ENCODE measurements around the gene THAP4.
"Not testable (repeated sequence)": the region's sequence is repeated elsewhere in the genome, so short reads cannot be mapped to it uniquely, and the experiment has no call there.

The THAP4 gene

DNA sequence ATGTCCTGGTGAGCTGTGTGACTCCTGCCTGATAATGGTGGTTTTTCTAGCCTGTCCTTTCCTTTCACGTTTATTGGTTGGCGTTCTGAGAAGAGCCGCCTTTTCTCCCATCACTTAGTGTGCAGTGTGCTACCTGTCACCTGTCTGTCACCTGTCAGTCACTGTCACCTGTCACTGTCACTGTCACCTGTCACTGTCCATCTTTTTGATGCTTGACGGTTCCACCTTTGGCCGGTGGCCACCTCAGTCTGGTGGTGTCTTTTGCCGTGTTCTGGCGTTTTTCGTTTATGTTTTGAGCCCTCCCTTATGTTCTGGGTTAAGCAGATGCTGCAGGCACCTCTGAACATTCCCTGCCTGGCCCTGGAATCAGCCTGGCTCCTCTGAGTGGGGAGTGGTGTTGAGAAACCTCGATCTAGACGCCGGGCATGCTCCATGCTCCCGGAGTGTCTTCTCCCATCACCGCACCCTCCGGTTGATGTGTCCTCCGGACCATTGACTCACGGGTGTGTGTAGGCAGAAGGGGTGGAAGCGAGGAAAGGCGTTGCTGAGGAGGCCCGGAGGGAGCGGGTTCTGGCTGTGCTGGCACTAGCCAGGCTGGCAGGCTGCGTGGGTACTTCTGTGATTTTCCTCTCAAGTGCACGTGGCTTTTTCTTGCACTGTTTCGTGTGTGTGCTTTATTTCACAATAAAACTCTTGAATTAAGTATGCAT lies 28.9 kb upstream of the THAP4 start:
- no peak for DNase-seq

DNA sequence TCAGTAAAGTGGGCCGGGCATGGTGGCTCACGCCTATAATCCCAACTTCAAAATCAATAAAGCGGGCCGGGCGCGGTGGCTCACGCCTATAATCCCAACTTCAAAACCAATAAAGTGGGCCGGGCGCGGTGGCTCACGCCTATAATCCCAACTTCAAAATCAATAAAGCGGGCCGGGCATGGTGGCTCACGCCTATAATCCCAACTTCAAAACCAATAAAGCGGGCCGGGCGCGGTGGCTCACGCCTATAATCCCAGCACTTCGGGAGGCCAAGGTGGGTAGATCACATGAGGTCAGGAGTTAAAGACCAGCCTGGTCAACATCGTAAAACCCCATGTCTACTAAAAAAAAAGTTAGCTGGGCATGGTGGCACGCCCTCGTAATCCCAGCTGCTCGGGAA lies 25.8 kb upstream of the THAP4 start:
- not testable (repeated sequence) for DNase-seq

DNA sequence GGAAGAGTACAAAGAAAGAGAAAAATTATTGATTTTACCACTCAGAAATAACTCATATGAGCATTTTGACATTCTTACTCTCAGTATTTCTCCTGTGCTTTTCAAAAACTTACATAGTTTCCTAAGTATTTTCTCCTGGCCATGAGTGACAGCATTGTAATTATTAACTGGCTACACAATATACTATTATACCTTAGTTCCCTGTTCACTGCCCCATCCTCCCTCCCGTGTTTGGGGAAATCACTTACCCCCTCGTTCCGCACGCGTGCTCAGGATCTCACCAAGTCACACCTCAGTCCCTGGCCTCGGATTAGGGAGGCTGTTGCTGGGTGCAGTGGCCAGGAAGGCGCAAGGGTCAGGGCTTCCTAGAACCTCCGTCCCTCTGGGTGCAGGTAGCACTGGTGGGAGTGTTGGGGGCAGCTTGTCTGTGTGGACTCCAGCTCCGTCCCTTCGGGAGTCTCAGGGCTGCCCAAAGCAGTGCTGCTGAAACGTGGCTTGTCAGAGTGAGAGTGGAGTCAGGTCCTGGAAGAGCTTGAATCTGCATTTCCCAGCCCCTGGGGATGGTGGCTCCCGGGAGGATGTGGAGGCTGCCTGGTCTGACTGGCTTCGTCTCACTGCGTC lies 23.7 kb upstream of the THAP4 start:
- DNase-seq: no peak

DNA sequence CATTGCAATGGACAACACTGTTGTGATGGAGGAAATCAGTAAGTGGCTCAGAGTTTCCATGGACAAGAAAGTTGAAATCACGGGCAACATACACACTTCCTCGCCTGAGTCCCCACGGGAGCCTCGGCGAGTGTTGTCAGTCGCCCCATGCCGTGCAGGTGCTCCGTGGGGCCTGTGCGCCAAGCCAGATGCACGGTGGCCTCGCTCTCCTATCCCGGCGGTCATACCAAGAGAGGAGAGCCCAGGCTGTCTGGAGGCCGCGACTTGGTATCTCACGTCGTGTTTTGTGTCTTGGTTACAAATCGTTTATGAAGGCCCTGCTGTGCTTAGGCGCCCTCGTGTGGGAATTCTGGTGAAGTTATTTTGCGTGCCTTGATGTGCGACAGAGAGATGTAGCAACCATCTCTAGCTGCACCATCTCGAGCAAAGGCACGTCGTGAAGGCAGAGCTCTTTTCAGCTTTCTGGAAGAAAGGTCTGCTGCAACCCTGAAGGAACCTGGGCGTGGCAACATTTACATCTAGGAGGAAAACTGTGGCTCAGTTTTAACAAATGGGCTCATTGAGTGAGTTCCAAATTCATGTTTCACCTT lies 22.3 kb upstream of the THAP4 start:
- DNase-seq: peak; percentile 73

DNA sequence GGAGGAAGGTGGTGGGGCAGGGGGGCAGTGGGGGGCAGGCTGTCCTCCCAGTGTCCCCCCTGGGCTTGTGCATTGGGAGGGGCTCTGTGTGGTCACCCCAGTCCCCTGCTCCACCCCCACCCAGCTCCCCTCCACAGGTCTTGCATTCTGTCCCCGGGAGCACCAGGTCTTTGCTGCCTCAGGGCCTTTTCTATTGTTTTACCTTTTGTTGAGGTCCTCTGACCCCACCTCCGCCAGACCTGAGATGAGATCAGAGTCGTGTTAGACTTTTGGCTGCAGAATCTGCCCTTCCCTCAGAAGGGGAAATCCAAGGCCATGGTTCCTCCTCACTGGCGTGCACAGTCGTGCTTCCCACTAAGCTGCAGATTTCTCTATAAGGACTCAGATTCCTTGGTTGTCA lies 21.3 kb upstream of the THAP4 start:
- DNase-seq: no peak

DNA sequence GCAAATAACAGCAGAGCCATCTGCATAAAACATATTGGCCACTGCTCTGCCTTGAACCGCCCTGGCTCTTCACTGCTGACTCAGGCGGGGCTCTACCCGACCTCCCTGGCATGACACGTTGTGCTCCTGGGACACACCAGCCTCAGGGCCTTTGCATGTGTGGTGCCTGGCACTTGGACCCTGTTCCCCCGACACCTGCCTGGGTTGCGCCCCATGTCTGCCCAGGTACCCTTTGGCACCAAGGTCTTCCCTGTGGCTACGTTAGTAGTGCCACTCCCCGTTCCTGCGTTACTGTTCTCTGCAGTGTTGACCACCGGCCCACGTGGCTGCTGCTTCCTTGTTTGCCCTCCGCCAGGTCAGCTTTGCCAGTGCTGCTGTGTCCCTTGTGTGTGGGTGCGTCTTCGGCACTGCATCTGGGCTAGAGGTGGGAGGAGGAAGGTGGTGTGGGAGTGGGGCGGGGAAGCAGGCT lies 20.9 kb upstream of the THAP4 start:
- DNase-seq: no peak

DNA sequence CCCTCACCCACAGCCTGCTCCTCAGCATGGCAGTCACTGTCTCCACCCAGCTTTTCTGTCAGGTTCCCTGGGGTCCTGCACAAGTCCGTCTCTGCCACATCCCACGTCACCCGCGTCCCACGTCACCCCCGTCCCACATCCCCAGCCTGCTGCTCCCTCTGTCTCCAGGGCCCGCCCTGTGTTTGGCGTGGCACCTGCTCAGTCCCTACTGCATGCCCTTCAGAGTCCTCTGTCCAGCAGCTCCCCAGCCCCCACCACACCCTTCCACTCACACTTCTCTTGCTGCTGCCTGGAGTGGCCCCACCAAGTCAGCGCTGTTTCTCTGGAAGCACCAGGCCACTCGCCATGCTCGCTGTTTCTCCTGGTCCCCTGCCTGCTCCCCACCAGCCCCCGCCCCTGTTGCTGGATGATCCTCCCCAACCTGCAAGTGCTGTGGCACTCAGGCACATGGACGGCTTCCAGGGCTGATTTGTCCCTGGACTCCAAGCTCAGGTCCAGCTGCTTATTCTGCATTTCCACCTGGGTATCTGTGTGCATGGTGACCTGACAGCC lies 19.3 kb upstream of the THAP4 start:
- DNase-seq: no peak

DNA sequence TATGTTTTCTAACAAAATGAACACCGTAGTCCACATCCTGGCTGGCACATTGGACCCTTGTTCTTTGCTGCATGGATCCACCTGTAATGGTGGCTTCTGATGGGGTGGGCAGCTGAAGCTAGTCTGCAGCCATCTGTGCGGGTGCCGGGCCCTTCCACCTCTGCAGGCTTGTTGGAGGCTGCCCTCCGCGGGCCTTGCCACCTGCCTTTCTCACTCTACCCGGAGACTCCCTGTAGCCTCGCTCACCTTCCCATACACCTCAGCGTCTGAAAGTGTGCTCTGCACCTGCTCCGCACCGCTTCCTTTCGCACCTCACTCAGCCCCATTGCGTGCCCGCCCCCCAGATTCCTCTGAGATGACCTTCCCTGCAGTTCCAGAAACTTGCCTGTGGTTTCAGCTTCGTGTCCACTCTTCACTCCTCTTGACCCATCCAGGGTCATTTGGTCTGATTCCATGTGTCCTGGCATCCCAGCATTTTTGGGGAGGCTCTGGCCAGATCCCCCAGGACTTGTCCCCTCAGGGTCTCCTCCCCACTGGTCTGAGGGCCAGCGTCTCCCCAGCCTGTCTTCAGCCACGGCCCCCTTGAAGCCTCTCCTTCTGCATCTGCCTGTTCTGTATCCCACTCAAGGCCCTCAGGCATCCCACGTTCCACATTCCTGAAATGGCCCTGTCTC lies 18.7 kb upstream of the THAP4 start:
- no peak for DNase-seq

DNA sequence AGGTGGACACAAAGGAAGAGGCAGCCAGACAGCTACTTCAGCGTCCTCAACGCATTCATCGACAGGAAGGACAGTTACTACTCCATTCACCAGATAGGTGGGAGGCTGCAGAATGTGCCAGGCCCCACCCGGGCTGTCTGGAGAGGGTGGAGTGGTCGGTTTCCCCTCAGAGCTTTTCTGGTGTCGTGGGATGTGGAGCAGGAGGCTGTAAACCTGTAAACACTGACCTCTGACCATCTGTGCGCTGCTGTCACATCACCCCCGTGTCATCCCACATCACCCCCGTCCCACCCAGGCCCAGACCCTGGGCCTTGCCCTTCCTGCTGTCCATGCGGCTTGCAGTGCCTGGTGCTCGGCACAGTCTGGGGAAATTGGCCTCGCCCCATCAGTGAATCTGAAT lies 17.6 kb upstream of the THAP4 start:
- no peak for DNase-seq

DNA sequence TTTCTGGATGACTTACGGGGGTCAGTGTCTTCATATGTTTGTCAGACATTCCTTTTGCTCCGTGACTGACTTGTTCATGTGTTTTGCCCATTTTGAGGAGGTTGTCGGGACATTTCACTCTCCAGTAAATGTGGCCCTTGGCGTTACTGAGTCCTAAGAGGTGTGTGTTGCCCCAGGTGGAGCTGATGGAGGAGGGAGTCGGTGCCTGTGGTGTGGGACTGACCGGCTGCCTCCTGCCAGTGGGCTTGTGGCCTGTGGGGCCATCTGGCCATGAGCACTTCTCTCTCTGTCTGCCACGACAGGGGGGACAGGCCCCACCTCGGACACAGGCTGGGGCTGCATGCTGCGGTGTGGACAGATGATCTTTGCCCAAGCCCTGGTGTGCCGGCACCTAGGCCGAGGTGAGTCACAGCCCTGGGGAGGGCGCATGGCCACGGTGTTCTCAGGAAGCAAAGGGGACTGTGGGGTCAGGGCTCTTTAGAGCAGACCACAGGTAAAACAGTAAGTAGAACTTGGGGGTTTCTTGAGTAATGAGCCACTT lies 16.3 kb upstream of the THAP4 start:
- DNase-seq: no peak

DNA sequence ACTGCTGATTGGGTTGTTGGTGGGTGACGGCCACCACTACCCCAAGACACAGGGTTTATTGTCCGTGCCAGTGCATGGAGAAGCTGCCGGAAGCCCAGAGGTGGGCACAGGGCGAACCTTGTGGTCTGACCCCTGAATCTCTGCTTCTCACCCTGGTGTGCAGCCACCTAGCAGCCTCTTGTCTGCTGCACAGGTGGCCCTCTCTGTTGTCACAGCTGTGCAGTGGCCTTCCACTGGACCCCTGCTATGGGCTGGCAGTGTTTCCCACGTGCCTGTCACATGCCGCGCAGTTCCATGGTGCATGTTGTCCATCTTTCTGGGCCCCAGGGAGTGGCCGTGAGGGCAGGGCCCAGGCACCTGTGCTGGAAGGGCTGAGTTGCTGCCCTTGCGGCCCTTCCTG lies 15.8 kb upstream of the THAP4 start:
- DNase-seq: no peak

DNA sequence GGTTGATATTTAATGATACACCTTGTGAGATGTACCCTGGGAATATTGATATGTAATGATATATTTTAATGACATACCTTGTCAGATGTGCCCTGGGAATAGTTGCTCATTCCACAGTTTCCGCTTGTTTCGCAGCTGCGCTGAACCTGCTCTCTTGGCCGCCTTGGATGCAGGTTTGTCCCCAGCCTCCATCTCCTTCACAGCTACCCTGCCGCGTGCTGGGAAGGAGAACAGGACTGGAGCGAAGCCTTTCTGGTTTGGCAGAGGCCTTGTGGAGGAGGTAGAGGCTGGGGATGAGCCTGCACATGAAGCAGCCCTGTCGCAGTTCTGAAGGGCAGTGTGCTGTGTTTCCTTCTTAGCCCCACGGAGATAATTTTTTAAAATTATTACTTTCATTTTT lies 15.2 kb upstream of the THAP4 start:
- no peak for DNase-seq

DNA sequence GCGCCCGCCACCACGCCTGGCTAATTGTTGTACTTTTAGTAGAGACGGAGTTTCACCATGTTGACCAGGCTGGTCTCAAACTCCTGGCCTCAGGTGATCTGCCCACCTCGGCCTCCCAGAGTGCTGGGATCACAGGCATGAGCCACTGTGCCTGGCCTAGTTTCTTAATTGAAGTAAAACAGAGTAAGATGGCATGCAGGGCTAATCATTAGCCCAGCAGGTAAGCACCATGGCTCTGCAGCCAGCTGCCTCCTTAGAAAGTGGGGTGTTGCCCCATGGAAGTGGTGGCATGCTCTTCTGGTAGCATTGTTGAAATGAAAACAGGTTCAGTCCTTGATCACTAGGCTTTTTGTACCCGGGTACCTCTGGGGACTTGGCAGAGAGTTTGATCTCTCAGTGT lies 13.0 kb upstream of the THAP4 start:
- no peak for DNase-seq

DNA sequence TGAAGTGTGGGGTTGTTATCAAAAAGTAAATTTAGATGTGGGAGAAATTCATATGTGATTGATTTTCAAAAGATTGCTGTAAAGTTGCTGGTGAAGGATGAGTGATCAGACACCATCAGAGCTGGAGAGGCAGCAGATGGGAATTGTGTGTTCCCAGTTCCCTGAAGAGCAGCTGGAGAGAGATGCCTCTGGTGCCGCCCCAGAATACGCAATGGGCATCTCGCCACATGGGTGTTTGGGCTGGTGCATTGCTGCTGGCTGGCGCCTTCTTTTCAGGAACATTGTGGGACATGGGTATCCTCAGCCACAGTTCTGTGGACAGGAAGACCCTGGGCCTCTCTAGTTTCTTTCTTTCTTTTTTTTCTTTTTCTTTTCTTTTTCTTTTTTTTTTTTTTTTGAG lies 12.4 kb upstream of the THAP4 start:
- no peak for DNase-seq

DNA sequence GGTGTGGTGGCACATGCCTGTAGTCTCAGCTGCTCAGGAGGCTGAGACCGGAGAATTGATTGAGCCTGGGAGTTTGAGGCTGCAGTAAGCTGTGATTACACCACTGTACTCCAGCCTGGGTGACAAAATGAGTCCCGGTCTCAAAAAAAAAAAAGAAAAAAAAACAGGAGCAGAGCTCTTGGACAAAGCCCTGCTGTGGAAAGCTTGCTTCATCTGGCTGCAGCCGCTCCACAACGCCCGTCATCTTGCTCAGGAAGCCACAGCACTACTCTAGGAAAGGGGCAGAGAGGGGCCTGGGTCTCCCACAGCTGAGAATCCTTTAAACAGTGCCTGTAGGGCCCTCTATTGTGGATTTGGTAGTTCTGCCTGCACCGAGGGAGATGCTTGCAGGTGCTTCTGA lies 11.5 kb upstream of the THAP4 start:
- DNase-seq: no peak

DNA sequence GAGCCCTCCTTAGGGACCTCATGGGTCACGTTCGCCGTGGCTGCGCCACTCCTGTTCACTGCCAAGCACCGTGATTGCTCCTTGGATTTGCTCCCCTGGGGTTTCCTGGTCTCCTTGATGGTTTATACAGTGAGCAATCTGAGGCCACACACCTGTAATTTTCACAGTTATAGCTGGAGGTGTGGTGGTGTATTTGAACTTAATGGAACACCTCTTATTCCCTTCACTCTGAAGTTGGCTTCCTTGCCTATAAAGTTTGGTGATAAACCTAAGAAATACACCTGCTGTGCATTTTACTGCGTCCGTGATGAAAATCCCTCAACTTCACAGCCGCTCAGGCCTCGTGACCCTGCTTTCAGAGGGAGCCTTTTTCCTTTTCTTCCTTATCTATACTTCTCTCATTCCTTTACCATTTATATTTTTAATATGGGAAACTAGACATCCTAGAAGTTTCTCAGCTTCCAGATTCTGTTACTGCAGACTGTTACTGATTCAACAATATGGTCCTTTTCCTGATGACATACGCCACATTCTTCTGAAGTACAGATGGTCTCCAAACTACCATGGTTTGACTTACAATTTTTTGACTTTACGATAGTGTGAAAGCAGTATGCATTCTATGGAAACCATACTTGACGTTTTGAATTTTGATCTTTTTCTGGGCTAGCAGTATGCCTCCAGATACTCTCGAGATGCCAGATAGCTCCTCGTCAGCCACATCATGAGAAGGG lies 9.1 kb upstream of the THAP4 start:
- DNase-seq: no peak

DNA sequence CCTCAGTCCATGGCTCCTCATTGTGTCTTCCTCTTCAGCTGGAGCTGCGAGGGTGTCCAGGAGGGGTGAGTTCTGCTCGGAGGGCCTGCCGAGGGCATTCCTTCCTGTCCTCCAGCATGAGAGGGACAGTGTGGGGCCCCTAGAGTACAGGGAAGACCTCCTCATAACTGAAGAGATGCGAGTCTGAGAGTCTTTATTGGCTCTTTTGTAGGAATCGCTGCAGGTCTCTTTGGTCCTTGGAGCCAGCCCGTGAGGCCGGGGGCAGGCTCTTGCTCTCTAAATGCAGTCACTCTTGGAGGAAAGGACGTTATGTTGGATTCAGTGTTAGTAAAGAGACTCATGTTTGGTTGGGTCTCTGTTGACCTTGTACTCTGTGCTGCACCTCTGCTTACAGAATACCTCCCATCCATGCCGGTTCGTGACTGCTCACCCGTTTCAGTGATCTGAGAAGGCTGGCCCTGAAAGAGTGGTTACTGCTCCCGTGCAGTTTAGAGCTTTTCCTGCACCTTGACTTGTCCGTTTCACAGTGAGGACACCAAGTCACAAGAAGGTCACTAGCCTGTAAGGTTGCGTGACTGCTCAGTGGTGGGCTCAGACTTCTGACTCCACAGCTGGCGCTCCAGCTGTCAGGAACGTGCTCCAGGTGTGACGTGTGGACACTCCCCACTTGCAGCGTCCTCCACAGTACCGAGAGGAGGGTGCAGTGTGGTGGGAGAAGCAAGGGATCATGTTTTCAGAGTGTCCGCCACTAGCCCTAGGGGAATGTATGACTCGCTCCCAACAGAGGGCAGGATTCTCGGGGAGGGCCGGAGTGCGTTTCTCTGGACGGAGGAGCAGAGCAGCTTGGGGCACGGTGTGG lies 8.3 kb upstream of the THAP4 start:
- no peak for DNase-seq

DNA sequence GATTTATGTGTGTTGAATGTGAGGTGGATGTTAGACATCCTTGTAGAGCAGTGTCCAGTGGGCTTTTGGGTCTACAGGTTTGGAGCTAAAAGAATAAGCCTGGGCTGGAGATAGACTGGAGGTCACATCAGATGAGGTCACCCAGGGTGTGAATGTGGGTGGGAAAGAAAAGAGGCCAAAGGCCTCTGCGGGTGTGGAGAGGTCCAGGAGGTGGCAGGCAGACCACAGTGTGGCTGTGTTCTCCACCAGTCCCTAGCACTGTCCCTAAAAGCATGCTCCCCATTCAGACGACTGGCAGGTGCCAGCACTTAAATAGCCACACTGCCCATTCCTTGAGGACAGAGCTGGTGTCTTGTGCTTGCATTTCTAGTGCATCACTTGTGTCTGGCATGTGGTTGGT lies 4.7 kb upstream of the THAP4 start:
- DNase-seq: no peak

DNA sequence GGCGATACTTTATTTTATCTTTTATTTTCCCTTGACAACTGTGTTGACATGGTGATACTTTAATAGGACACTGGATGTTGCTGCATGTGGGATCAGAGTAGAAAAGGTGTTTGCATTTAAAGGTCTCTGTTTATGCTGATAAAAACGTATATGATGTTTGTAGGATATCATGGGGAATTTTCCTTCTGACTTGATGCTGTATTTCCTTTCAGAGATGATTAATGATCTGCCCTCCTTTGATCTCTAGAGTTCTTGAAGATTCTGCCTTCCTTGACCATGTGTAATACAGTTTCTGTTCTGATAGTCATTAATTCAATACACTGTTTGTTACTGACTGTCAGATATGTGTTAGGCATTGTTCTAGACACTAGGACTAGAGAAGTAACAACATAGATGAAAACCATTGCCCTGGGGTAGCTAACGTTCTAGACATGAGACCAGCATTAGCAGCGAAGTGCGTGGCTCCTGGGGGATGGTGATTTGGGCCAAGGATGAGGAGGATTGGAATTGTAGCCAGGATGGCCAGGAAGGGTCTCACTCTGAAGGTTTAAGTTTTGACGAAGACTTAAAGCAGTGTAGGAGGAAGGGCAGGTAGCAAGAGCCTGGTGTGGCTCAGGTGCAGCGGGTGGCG lies 3.3 kb upstream of the THAP4 start:
- no peak for DNase-seq

DNA sequence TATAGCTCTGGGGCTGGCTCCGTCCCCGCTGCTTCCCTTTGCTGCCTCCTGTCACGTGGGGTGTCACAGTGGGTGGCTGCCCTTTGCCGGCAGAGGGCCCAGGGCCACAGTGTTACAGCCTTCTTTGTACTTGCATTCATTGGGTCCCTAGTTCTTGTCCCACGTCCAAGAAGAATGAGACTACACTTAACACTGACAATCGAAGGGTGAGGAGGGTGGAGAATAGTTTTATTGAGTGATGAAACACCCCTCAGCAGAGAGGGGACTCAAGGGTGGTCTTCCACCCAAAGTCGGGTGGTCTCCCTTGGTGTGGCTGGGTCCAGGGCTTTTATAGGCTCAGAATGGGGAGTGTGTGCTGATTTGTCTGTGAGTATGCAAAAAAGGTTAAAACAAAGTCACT lies 2.4 kb upstream of the THAP4 start:
- DNase-seq: no peak

DNA sequence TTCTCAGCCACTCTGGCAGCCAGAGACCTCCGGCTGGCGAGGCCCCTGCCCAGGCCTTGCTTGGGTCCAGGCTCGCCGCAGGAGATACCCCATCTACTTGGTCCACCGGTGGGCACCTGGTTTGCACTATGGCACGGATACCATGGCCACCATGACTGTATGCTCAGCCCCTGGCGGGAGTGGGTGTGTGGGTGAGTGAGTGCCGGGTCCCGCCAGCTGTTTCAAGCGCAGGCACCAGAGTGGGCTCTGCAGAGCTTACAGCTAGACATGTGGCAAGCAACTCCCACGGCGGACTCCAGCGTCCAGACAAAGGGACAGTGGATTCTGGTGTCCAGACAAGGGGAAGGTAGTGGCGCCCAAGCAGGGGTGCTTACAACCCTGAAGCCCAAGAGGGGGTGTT lies 2.0 kb upstream of the THAP4 start:
- no peak for DNase-seq

Measured in fibroblast of skin of back (primary cell).